Body of pancreas (tissue), 4 donors: ENCODE results near the gene ARFRP1. TPM values are rescaled to one million over a fixed set of nuclear protein-coding genes. Genes with fewer than 3 reads are reported as not detected.
"Not testable (repeated sequence)": the region's sequence is repeated elsewhere in the genome, so short reads cannot be mapped to it uniquely, and the experiment has no call there.

Experiments used
- ATAC-seq: fragments of 150-250 bp; one replicate; pipeline ENCODE4 v1.9.1; 2016
- DNase-seq, 4 donors: peaks; one replicate each; pipeline ENCODE4 v3.0.0-alpha.2; 2019
- H3K27ac ChIP-seq, 4 donors: fragments of 200-600 bp; sonication (generic); 1 replicate in 3 of 4; 2 replicates in 1 of 4; pipeline versions ENCODE4 v1.5.1 to v1.6.1; 2016 to 2019; ENCODE audit warnings: mild to moderate bottlenecking in 1 of 4, mixed read lengths in 1 of 4, moderate library complexity in 1 of 4
- H3K27me3 ChIP-seq, 2 donors: fragments of 200-600 bp; sonication (generic); one replicate each; pipeline ENCODE4 v1.6.0; 2016; ENCODE audit warnings: mild to moderate bottlenecking in 1 of 2
- H3K36me3 ChIP-seq, 2 donors: fragments of 200-600 bp; sonication (generic); replicated peaks in 1 of 2; 2 replicates each; pipeline ENCODE4 v1.5.1; 2016; ENCODE audit warnings: low read depth in 2 of 2; ENCODE audit not compliant: insufficient read depth in 1 of 2
- H3K4me1 ChIP-seq: fragments of 200-600 bp; sonication (generic); one replicate; pipeline ENCODE4 v1.6.0; 2016
- H3K4me3 ChIP-seq, 2 donors: fragments of 200-600 bp; sonication (generic); 1 replicate in 1 of 2; 2 replicates in 1 of 2; pipeline ENCODE4 v1.5.1; 2016 to 2019
- H3K9me3 ChIP-seq, 3 donors: fragments of 200-600 bp; sonication (generic); 1 replicate in 2 of 3; 2 replicates in 1 of 3; pipeline ENCODE4 v1.5.1; 2016
- CTCF ChIP-seq, 7 experiments: fragments of 450-650 bp in 4 of 7; fragments of 200-600 bp in 3 of 7; sonication (generic) in 3 of 7; IDR thresholded peaks; one replicate each; pipeline ENCODE4 v1.5.1; 2016 to 2019; ENCODE audit warnings: antibody characterized with exemption in 7 of 7
- POLR2A ChIP-seq, 3 donors: fragments of 450-650 bp; IDR thresholded peaks; one replicate each; pipeline ENCODE4 v1.6.1; 2016; ENCODE audit warnings: antibody characterized with exemption in 3 of 3, mild to moderate bottlenecking in 2 of 3
- WGBS, 2 donors: methylation state at CpG; one replicate each; pipeline ENCODE4 v1.1.5; 2017; 5-methylcytosine and 5-hydroxymethylcytosine counted together
- intact Hi-C: fragments of 100-400 bp; cut with DNase I; formaldehyde crosslinking; loops from one replicate; pipeline ENCODE4 v1.15.1; 2023
- total RNA-seq, 2 donors: library from RNA; depleted of rRNA; stranded (reverse); fragments of >200 nt; gene quantifications; one replicate each; pipeline ENCODE4 v1.1.0, GENCODE V29; 2016

The ARFRP1 gene
- total RNA-seq, 2 donors from 2014 or later = 22.6 to 23.4 TPM

- no peak overlapping the region for H3K4me3 ChIP-seq
- no peak for TF ChIP-seq POLR2A (IDR thresholded peaks at IDR 0.05)
- TF ChIP-seq CTCF (IDR thresholded peaks at IDR 0.05) = no peak
- H3K36me3 ChIP-seq = peaks cover 0 to 1% of the 10 kb centered on the region in 2 donors
- DNase-seq (no peak), ATAC-seq (no peak)
- WGBS, 2 donors = 92 to 100% methylated on average over 1 to 9 of the region's 9 CpGs
- no peaks in the 10 kb centered on the region for H3K27me3 ChIP-seq
- peaks cover 16% of the 10 kb centered on the region for H3K4me1 ChIP-seq
- intact Hi-C loops = no loop called here
- H3K9me3 ChIP-seq = no peaks in the 10 kb centered on the region
- H3K27ac ChIP-seq = no peak overlapping the region
These were observed 45.0 kb downstream of the ARFRP1 start for GRCh38 chr20:63662813-63663189.

GRCh38 chr20:63661959-63662812 is 45.6 kb downstream of the ARFRP1 start:
- H3K4me3 ChIP-seq = no peak overlapping the region
- peaks cover 0 to 1% of the 10 kb centered on the region in 2 donors for H3K36me3 ChIP-seq
- ATAC-seq (no peak), DNase-seq (no peak)
- no peak for TF ChIP-seq POLR2A (IDR thresholded peaks at IDR 0.05)
- TF ChIP-seq CTCF (IDR thresholded peaks at IDR 0.05) = no peak
- H3K4me1 ChIP-seq = peaks cover 22% of the 10 kb centered on the region
- intact Hi-C loops = no loop called here
- 91 to 94% methylated on average over 20 to 28 of the region's 33 CpGs for WGBS, 2 donors
- H3K9me3 ChIP-seq = no peaks in the 10 kb centered on the region
- H3K27me3 ChIP-seq = no peaks in the 10 kb centered on the region
- H3K27ac ChIP-seq = no peak overlapping the region

GRCh38 chr20:63661108-63661507 is 46.7 kb downstream of the ARFRP1 start:
- no peaks in the 10 kb centered on the region for H3K9me3 ChIP-seq
- WGBS, 2 donors = 92 to 93% methylated on average over 15 to 21 of the region's 22 CpGs
- H3K4me3 ChIP-seq = no peak overlapping the region
- H3K27ac ChIP-seq = no peak overlapping the region
- peaks cover 24% of the 10 kb centered on the region for H3K4me1 ChIP-seq
- DNase-seq (no peak), ATAC-seq (no peak)
- no peaks in the 10 kb centered on the region for H3K27me3 ChIP-seq
- H3K36me3 ChIP-seq = peaks cover 0 to 1% of the 10 kb centered on the region in 2 donors
- intact Hi-C loops = no loop called here
- TF ChIP-seq POLR2A (IDR thresholded peaks at IDR 0.05) (no peak), CTCF (IDR thresholded peaks at IDR 0.05) (no peak)

- H3K27me3 ChIP-seq = no peaks in the 10 kb centered on the region
- H3K9me3 ChIP-seq = no peaks in the 10 kb centered on the region
- DNase-seq = no peak
- peaks cover 24% of the 10 kb centered on the region for H3K4me1 ChIP-seq
- TF ChIP-seq POLR2A (IDR thresholded peaks at IDR 0.05) (no peak), CTCF (IDR thresholded peaks at IDR 0.05) (no peak)
- 63 to 84% methylated on average over 7 of the region's 8 CpGs for WGBS, 2 donors
- peaks cover 0 to 1% of the 10 kb centered on the region in 2 donors for H3K36me3 ChIP-seq
- ATAC-seq = no peak
- H3K27ac ChIP-seq = no peak overlapping the region
- no peak overlapping the region for H3K4me3 ChIP-seq
- intact Hi-C loops = no loop called here
These were observed 47.2 kb downstream of the ARFRP1 start for GRCh38 chr20:63660622-63661021.

GRCh38 chr20:63660174-63660573 is 47.6 kb downstream of the ARFRP1 start:
- H3K36me3 ChIP-seq, ATAC-seq, H3K27me3 ChIP-seq, H3K27ac ChIP-seq, DNase-seq, H3K9me3 ChIP-seq, intact Hi-C loops, H3K4me3 ChIP-seq: not testable (repeated sequence)
- H3K4me1 ChIP-seq = peaks cover 24% of the 10 kb centered on the region
- 80 to 85% methylated on average over 8 to 10 of the region's 10 CpGs for WGBS, 2 donors
